ENCODE measurements around the gene GRK1. TPM values are rescaled to one million over a fixed set of nuclear protein-coding genes. Genes with fewer than 3 reads are reported as not detected.

Gene GRK1
- total RNA-seq, 4 donors from 2014 or later, result 0.88 to 1.7 TPM; not detected in 2

GRCh38 chr13:113777311-113778260 lies 110.6 kb downstream of the GRK1 start:
- TF ChIP-seq, protein P1, sequence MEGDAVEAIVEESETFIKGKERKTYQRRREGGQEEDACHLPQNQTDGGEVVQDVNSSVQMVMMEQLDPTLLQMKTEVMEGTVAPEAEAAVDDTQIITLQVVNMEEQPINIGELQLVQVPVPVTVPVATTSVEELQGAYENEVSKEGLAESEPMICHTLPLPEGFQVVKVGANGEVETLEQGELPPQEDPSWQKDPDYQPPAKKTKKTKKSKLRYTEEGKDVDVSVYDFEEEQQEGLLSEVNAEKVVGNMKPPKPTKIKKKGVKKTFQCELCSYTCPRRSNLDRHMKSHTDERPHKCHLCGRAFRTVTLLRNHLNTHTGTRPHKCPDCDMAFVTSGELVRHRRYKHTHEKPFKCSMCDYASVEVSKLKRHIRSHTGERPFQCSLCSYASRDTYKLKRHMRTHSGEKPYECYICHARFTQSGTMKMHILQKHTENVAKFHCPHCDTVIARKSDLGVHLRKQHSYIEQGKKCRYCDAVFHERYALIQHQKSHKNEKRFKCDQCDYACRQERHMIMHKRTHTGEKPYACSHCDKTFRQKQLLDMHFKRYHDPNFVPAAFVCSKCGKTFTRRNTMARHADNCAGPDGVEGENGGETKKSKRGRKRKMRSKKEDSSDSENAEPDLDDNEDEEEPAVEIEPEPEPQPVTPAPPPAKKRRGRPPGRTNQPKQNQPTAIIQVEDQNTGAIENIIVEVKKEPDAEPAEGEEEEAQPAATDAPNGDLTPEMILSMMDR (IDR thresholded peaks at IDR 0.05), result no peak
- TF ChIP-seq POLR2A (IDR thresholded peaks at IDR 0.05), result no peak
- peak in 1 of 3 donors; percentile 39 for DNase-seq
- Histone ChIP-seq H3K36me3 (no peaks in the 10 kb centered on the region), H3K27me3 (no peaks in the 10 kb centered on the region), H3K27ac (no peak overlapping the region), H3K9me3 (no peaks in the 10 kb centered on the region), H3K4me1 (no peaks in the 10 kb centered on the region), H3K4me3 (no peak overlapping the region)

GRCh38 chr13:113781571-113781970 lies 114.6 kb downstream of the GRK1 start:
- H3K36me3 ChIP-seq, result no peaks in the 10 kb centered on the region
- DNase-seq, result no peak
- H3K27me3 ChIP-seq, result no peaks in the 10 kb centered on the region
- H3K27ac ChIP-seq, result no peak overlapping the region
- no peaks in the 10 kb centered on the region for H3K9me3 ChIP-seq
- no peaks in the 10 kb centered on the region for H3K4me1 ChIP-seq
- TF ChIP-seq, protein P1 (IDR thresholded peaks at IDR 0.05), result no peak
- H3K4me3 ChIP-seq, result no peak overlapping the region

GRCh38 chr13:113782472-113782871 lies 115.5 kb downstream of the GRK1 start:
- no peaks in the 10 kb centered on the region for H3K9me3 ChIP-seq
- H3K4me3 ChIP-seq, result no peak overlapping the region
- no peak overlapping the region for H3K27ac ChIP-seq
- no peaks in the 10 kb centered on the region for H3K36me3 ChIP-seq
- H3K4me1 ChIP-seq, result no peaks in the 10 kb centered on the region
- TF ChIP-seq, protein P1 (IDR thresholded peaks at IDR 0.05), result no peak
- TF ChIP-seq POLR2A (IDR thresholded peaks at IDR 0.05), result no peak
- peak in 1 of 3 donors; percentile 29 for DNase-seq
- H3K27me3 ChIP-seq, result no peaks in the 10 kb centered on the region

GRCh38 chr13:113783200-113783881 lies 116.3 kb downstream of the GRK1 start:
- peak in 1 of 3 donors; percentile 15 for DNase-seq
- Histone ChIP-seq H3K36me3 (no peaks in the 10 kb centered on the region), H3K4me3 (no peak overlapping the region), H3K4me1 (no peaks in the 10 kb centered on the region), H3K27me3 (no peaks in the 10 kb centered on the region), H3K9me3 (no peaks in the 10 kb centered on the region), H3K27ac (no peak overlapping the region)
- no peak for TF ChIP-seq POLR2A (IDR thresholded peaks at IDR 0.05)
- TF ChIP-seq, protein P1 (IDR thresholded peaks at IDR 0.05), result no peak

- no peak overlapping the region for H3K27ac ChIP-seq
- H3K9me3 ChIP-seq, result no peaks in the 10 kb centered on the region
- H3K4me1 ChIP-seq, result no peaks in the 10 kb centered on the region
- peak in 1 of 3 donors; percentile 22 for DNase-seq
- TF ChIP-seq, protein P1 (IDR thresholded peaks at IDR 0.05), result no peak
- no peak for TF ChIP-seq POLR2A (IDR thresholded peaks at IDR 0.05)
- no peaks in the 10 kb centered on the region for H3K36me3 ChIP-seq
- H3K27me3 ChIP-seq, result no peaks in the 10 kb centered on the region
- no peak overlapping the region for H3K4me3 ChIP-seq
Measured at GRCh38 chr13:113783966-113784644, 117.1 kb downstream of the GRK1 start.

Data from Peyer's patch (tissue), 4 donors.